ENCODE measurements around the gene ADAMTS15. TPM values are rescaled to one million over a fixed set of nuclear protein-coding genes. Genes with fewer than 3 reads are reported as not detected.

ADAMTS15 gene
- total RNA-seq, 2 donors from 2014 or later: not detected

DNA sequence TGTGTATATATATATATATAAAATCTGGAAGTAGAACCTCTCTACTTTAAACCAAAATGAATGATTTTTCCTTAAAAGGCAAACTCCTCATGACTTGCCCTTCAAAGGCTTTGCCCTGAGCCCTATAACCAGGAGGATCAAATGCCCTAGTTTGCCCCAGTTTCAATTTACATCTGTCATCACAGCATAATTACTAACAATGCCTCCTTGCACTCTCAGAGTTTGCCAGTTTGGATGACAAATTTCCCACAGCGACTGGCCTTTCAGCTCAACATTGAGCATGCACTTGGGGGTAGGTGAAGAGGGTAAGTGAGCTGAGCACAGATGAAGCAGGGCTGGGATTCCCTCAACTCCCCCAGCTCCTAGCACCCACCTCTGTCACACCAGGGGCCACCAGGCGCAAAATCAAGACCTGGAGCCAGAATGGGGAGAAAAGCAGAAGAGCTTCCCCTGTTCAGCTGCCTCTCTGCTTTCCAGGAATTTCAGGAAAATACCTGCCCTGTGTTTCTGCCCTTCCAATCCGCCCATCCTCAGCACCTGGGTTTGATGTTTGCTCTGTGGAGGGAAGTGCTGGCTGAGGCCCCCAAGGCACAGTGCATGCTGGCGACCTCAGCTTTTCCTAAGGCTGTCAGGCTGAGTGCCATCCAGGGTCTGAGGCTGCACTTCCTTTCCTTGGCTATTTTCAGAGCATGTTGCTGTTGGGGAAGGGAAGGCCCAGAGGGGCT, 67.5 kb downstream of the ADAMTS15 start:
- ATAC-seq (no peak), DNase-seq (no peak)
- no peaks in the 10 kb centered on the region for H3K4me1 Mint-ChIP-seq
- no peak overlapping the region for H3K27ac Mint-ChIP-seq
- no peaks in the 10 kb centered on the region for H3K9me3 ChIP-seq (ENCODE audit: control insufficient read depth, low read length, poor library complexity, severe bottlenecking)
- H3K36me3 Mint-ChIP-seq (ENCODE audit: low read depth): no peaks in the 10 kb centered on the region
- H3K4me3 Mint-ChIP-seq: no peak overlapping the region
- peaks cover 43% of the 10 kb centered on the region for H3K27me3 Mint-ChIP-seq

DNA sequence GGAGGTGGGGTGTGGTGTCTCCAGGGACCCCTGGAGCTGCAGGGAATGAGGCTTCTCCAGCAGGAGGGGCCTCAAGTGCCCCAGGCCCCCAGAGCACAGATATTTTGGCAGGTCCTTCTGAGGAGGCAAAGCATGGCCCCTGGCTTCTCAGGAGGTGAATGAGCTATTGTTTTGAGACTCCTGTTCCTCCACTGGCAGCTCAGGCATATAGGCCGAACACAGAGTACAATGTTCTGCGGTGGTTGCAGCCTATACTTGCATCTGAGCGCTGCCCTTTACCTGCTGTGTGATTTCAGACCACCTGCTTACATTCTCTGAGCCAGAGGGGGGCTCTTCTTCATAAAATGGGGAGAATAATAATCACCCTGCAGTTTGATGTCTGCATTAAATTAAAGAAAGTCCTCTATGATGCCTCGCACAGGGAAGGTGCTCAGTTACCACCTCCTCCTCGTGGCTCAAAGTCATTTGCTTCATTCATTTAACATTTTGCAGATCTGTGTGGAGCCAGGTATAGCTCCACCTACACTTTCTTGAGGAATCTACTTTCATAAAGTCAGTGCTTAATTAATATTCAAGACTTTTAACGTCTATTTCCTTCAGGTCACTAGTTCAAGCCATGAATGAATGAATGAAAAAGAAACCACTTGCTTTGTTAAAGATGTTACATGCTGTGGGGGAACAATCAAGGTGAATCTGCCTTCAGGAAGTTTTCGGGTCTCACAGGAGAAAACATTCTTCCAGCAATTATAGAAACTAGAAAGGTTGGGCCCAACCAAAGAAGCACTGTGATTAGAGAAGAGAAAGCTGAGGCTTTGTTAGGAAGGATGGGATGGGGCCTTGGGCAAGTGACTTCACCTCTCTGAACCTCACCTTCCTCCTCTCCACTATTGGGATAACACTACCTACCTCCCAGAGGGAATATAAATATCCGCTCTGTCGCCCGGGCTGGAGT, 68.4 kb downstream of the ADAMTS15 start:
- ATAC-seq (no peak), DNase-seq (no peak)
- Mint-ChIP-seq H3K27me3 (peaks cover 46% of the 10 kb centered on the region), H3K4me1 (no peaks in the 10 kb centered on the region), H3K27ac (no peak overlapping the region), H3K36me3 (ENCODE audit: low read depth) (no peaks in the 10 kb centered on the region), H3K4me3 (no peak overlapping the region)
- no peaks in the 10 kb centered on the region for H3K9me3 ChIP-seq (ENCODE audit: control insufficient read depth, low read length, poor library complexity, severe bottlenecking)

DNA sequence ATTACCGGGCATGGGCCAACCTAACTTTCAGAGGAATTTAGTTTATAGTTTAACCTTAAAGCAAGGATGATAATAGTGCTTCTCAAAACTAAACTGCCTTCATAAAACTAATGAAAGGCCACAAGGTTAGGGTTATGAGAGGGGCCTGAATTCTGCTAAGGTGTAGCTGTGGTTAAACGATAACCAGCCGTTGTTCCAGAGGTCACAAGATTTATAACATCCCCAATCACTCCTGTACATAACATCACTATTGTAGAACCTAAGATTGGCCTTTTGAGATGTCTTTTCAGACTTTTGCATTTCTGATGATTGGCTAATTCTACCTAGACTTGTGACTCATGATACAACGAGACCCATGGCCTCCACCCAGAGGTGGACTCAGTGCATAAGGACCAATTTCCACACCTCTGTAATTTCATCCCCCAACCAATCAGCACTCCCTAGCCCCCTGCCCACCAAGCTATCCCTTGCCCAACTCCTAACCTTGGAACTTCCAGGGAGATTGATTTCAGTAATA, 69.8 kb downstream of the ADAMTS15 start:
- H3K27me3 Mint-ChIP-seq: peaks cover 37% of the 10 kb centered on the region
- no peaks in the 10 kb centered on the region for H3K36me3 Mint-ChIP-seq (ENCODE audit: low read depth)
- H3K4me1 Mint-ChIP-seq: no peaks in the 10 kb centered on the region
- ATAC-seq (no peak), DNase-seq (no peak)
- H3K9me3 ChIP-seq (ENCODE audit: control insufficient read depth, low read length, poor library complexity, severe bottlenecking): no peaks in the 10 kb centered on the region
- no peak overlapping the region for H3K27ac Mint-ChIP-seq
- H3K4me3 Mint-ChIP-seq: no peak overlapping the region

DNA sequence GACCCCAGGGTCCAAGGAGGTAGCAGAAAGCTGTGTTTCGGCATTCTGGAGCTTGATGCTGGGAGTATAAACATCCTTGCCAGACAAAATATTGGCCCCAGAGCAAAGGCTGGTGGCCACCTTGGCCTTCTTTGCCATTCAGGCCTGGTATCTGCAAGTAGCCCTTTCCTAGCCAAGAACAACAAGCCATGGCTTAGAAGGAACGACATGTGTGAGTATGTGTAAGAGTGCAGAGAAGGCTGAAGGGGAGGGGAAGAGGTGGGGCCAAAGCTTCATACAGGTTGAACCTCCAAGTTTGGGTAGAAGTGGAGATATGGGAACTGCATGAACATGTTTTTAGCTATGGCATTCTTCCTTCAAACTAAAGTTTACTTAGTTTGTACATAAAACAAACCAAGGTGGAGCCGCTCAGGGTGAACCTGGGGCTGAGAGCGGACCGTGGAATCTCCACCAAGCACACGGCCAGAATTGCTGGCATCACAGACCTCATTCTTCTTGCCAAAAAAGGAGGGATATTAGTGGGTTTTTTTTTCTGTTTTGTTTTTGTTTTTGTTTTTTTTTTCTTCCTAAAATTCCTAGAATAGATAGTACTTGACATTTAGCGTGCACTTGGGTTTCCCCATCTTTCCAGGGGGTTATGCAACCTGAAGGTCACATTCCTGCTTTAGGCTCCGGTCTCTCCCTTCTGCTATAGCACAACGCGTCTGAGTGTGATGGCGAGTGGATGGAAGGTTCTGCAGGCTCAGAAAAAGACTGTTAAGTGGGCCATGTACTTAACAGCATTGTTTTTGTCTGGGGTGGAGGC, 70.9 kb downstream of the ADAMTS15 start:
- Mint-ChIP-seq H3K4me3 (no peak overlapping the region), H3K27ac (no peak overlapping the region), H3K36me3 (ENCODE audit: low read depth) (no peaks in the 10 kb centered on the region), H3K4me1 (no peaks in the 10 kb centered on the region), H3K27me3 (peaks cover 37% of the 10 kb centered on the region)
- H3K9me3 ChIP-seq (ENCODE audit: control insufficient read depth, low read length, poor library complexity, severe bottlenecking): no peaks in the 10 kb centered on the region
- DNase-seq (no peak), ATAC-seq (no peak)

DNA sequence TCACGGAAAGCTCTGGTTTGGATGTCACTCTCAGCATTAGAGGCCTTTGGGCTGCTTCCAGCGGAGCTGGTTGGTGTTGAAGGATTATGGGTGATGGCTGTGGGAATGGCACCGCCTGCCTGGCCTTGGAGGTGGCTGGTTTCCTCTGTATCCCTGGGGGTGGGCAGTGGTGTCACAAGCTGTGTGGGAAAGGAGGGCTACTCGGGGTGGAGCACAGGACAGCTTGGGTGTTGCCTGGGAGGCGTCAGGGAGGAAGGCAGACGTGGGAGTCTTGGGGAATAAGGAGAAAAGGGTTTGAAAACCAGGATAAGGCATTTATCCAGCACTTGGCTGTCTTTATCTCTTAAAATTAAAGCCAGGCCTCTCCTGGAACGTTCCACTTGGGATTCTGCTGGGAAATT, 71.8 kb downstream of the ADAMTS15 start:
- Mint-ChIP-seq H3K27ac (no peak overlapping the region), H3K36me3 (ENCODE audit: low read depth) (no peaks in the 10 kb centered on the region), H3K27me3 (peaks cover 34% of the 10 kb centered on the region), H3K4me1 (peaks cover 2% of the 10 kb centered on the region), H3K4me3 (no peak overlapping the region)
- DNase-seq (no peak), ATAC-seq (no peak)
- H3K9me3 ChIP-seq (ENCODE audit: control insufficient read depth, low read length, poor library complexity, severe bottlenecking): no peaks in the 10 kb centered on the region

DNA sequence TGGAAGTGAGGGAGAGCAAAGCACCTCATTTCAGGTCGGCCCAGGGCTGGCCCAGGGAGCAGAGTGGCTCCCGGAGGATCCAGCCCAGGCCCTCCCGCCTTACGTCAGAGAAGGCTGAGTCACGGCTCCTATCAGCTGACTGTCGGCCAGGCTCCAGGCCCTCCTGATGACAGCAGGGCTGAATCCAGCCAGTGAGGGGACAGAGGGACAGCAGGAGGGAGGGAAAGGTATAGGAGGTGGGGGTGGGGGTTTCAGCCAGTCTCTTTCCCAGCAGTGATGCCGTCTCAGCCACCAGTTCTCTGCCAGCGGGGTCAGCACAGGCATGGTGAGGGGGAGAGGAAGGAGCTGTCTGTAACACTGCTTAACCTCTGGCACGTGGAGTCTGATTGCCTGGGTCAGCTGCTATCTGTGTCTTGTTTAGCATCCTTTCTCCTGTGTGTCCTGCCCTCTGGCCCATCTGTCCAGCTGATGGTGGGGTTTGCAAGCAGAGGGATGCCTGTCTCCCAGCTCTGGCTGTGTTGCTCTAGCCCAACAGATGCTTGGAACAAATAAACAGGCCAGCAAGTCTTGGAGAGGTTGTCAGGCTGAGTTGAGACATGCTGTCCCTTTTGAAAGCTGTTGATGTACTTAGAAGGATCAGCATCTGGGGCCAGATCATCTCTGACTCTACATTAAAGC, 74.0 kb downstream of the ADAMTS15 start:
- peaks cover 2% of the 10 kb centered on the region for H3K4me1 Mint-ChIP-seq
- H3K27me3 Mint-ChIP-seq: peaks cover 38% of the 10 kb centered on the region
- H3K9me3 ChIP-seq (ENCODE audit: control insufficient read depth, low read length, poor library complexity, severe bottlenecking): no peaks in the 10 kb centered on the region
- no peak overlapping the region for H3K27ac Mint-ChIP-seq
- no peak overlapping the region for H3K4me3 Mint-ChIP-seq
- DNase-seq (no peak), ATAC-seq (no peak)
- no peaks in the 10 kb centered on the region for H3K36me3 Mint-ChIP-seq (ENCODE audit: low read depth)

DNA sequence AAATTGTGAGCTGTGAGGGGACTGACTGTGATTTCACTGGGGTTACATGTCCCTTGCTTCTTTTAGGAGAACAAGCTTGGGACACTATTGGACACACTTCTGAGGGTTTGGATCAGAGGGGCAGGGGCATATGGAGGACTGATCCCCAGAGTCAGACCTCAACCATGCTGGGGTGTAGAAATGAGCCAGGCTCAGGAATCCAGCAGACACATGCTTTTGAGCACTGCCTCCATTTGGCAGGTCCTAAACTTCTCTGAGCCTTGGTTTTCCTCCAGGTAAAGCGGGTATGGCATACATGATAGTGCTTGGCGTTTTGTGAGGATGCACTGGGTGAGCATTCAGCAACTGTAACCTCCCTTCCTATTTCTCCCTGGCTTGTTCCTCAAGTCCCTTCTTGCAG, 74.7 kb downstream of the ADAMTS15 start:
- no peak for ATAC-seq
- H3K36me3 Mint-ChIP-seq (ENCODE audit: low read depth): no peaks in the 10 kb centered on the region
- H3K4me3 Mint-ChIP-seq: no peak overlapping the region
- H3K27ac Mint-ChIP-seq: no peak overlapping the region
- no peak for DNase-seq
- peaks cover 2% of the 10 kb centered on the region for H3K4me1 Mint-ChIP-seq
- no peaks in the 10 kb centered on the region for H3K9me3 ChIP-seq (ENCODE audit: control insufficient read depth, low read length, poor library complexity, severe bottlenecking)
- peaks cover 44% of the 10 kb centered on the region for H3K27me3 Mint-ChIP-seq

DNA sequence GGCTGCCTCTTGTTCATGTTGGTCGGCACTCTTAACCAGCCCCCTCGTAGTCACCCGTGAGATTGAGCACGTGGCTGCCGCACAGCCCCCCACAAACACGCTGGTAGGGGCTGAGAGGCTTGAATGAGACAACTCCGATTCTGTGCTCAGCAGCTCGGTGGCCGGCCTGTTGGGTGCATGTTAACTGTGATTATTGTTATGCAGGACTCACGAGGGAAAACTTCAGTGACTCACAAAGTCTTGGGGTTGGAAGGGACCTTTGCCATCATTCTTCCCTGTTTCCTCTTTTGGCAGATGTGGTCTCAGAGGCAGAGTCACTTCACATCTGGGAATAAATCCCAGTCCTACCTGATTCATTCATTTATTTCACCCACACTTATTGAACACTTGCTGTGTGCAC, 75.2 kb downstream of the ADAMTS15 start:
- no peak overlapping the region for H3K27ac Mint-ChIP-seq
- H3K36me3 Mint-ChIP-seq (ENCODE audit: low read depth): no peaks in the 10 kb centered on the region
- no peaks in the 10 kb centered on the region for H3K9me3 ChIP-seq (ENCODE audit: control insufficient read depth, low read length, poor library complexity, severe bottlenecking)
- peaks cover 2% of the 10 kb centered on the region for H3K4me1 Mint-ChIP-seq
- no peak for DNase-seq
- H3K4me3 Mint-ChIP-seq: no peak overlapping the region
- peaks cover 49% of the 10 kb centered on the region for H3K27me3 Mint-ChIP-seq
- no peak for ATAC-seq

DNA sequence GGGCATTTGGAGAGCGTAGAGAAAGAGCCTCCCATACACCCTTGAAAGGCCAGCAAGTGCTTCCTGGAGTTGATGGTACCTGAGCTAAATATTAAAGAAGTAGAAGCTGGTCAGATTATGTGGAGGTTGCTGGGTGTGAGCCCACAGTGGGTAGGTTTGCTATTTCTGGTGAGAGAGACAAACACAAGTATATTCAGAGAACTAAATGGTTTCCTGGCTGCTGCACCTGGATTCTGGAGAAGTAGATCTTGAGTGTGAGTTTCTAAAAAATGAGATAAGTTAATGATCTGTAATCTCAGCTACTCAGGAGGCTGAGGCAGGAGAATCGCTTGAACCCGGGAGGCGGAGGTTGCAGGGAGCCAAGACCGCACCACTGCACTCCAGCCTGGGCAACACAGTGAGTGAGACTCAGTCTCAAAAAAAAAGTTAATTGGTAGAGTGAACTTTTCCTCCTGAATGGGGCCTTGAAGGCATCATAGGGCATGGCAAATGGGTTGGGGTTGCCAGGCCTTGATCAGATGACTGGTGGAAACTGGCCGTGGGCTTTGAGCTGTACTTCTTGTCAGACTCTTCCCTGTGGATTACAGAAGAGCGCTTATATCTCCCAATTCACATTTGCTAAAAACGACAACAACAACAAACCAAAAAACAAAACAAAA, 75.8 kb downstream of the ADAMTS15 start:
- H3K9me3 ChIP-seq (ENCODE audit: control insufficient read depth, low read length, poor library complexity, severe bottlenecking): no peaks in the 10 kb centered on the region
- Mint-ChIP-seq H3K36me3 (ENCODE audit: low read depth) (no peaks in the 10 kb centered on the region), H3K4me3 (no peak overlapping the region), H3K27me3 (peaks cover 55% of the 10 kb centered on the region), H3K4me1 (peaks cover 2% of the 10 kb centered on the region), H3K27ac (no peak overlapping the region)
- DNase-seq: no peak
- no peak for ATAC-seq

DNA sequence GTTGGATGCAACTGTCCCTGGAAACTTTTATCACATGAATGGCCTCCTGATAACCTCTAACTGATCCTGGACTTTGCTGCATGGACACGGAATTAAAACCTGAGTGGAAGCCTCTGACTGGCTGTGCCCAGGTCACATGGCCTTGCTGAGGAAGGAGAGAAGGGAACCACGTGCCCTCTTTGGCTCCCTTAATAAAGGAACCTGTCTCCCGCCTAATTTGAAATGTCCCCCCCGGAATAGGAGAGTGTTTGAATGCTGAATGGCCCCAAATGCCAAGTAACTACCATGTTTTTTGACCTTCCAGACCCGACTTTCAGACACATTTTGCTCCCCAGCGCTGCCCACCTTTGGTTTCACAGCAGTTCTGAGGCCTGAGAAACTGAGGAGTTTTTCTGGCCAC, 76.9 kb downstream of the ADAMTS15 start:
- no peak for DNase-seq
- no peaks in the 10 kb centered on the region for H3K9me3 ChIP-seq (ENCODE audit: control insufficient read depth, low read length, poor library complexity, severe bottlenecking)
- ATAC-seq: no peak
- Mint-ChIP-seq H3K36me3 (ENCODE audit: low read depth) (no peaks in the 10 kb centered on the region), H3K4me3 (no peak overlapping the region), H3K27me3 (peaks cover 55% of the 10 kb centered on the region), H3K27ac (no peak overlapping the region), H3K4me1 (peaks cover 2% of the 10 kb centered on the region)
